CD4-positive, alpha-beta memory T cell (primary cell): ENCODE data around the gene TBC1D14. TPM values are rescaled to one million over a fixed set of nuclear protein-coding genes. Genes with fewer than 3 reads are reported as not detected.

ENCODE experiments used
- CTCF ChIA-PET: fragments of 350-600 bp; sonication (Branson Sonifier 250); formaldehyde crosslinking; loops from one replicate; lab custom pipeline; 2021; ENCODE audit warnings: inconsistent platforms; ENCODE audit not compliant: partially characterized antibody; lab: Charles Lee
- POLR2A ChIA-PET: fragments of 350-600 bp; sonication (Branson Sonifier 250); formaldehyde crosslinking; loops from one replicate; lab custom pipeline; 2021; ENCODE audit not compliant: partially characterized antibody; lab: Charles Lee
- DNase-seq, 5 donors: peaks; one replicate each; pipeline versions ENCODE4 v3.0.0 to v3.0.0-alpha.2; 2020 to 2022; ENCODE audit warnings: mixed read lengths in 1 of 5
- H3K27ac ChIP-seq: one replicate; pipeline ENCODE4 v1.7.0; 2013; ENCODE audit warnings: low read depth, low read length
- H3K27me3 ChIP-seq: 2 replicates; pipeline ENCODE4 v1.7.0; 2013; ENCODE audit warnings: mild to moderate bottlenecking, low read length, moderate library complexity; ENCODE audit not compliant: insufficient read depth
- H3K36me3 ChIP-seq: 2 replicates; pipeline ENCODE4 v1.7.0; 2013; ENCODE audit warnings: mild to moderate bottlenecking, low read length, moderate library complexity; ENCODE audit not compliant: insufficient read depth
- H3K4me1 ChIP-seq: 2 replicates; pipeline ENCODE4 v1.7.0; 2013; ENCODE audit warnings: mild to moderate bottlenecking, low read length, moderate library complexity; ENCODE audit not compliant: insufficient read depth
- H3K4me3 ChIP-seq, 2 donors: one replicate each; pipeline ENCODE4 v1.7.0; 2013; ENCODE audit warnings: low read length in 2 of 2, mild to moderate bottlenecking in 1 of 2
- H3K9me3 ChIP-seq, 2 donors: one replicate each; pipeline ENCODE4 v1.7.0; 2013; ENCODE audit warnings: low read length in 2 of 2, control low read depth in 1 of 2; ENCODE audit not compliant: control insufficient read depth in 1 of 2
- H3K27ac Mint-ChIP-seq, 7 donors: one replicate each; pipeline ENCODE4 v1.8.0; 2020 to 2021; ENCODE audit warnings: mixed read lengths in 7 of 7, mild to moderate bottlenecking in 6 of 7, inconsistent platforms in 3 of 7, moderate library complexity in 3 of 7
- H3K27me3 Mint-ChIP-seq, 2 donors: one replicate each; pipeline ENCODE4 v1.8.0; 2020 to 2021; ENCODE audit warnings: mixed read lengths in 2 of 2
- H3K36me3 Mint-ChIP-seq, 2 donors: one replicate each; pipeline ENCODE4 v1.8.0; 2020 to 2021; ENCODE audit warnings: mixed read lengths in 2 of 2, inconsistent platforms in 1 of 2, mild to moderate bottlenecking in 1 of 2
- H3K4me1 Mint-ChIP-seq, 4 donors: one replicate each; pipeline ENCODE4 v1.8.0; 2020 to 2021; ENCODE audit warnings: mixed read lengths in 4 of 4, mild to moderate bottlenecking in 1 of 4
- H3K4me3 Mint-ChIP-seq, 8 donors: one replicate each; pipeline ENCODE4 v1.8.0; 2020 to 2021; ENCODE audit warnings: mixed read lengths in 8 of 8, mild to moderate bottlenecking in 7 of 8, moderate library complexity in 6 of 8, inconsistent platforms in 3 of 8
- H3K9me3 Mint-ChIP-seq, 8 donors: one replicate each; pipeline ENCODE4 v1.8.0; 2020 to 2021; ENCODE audit warnings: mixed read lengths in 8 of 8, mild to moderate bottlenecking in 5 of 8, inconsistent platforms in 3 of 8, moderate library complexity in 1 of 8
- intact Hi-C: fragments of 100-400 bp; cut with micrococcal nuclease; formaldehyde crosslinking; loops from one replicate; pipeline ENCODE4 v1.15.1; 2023
- polyA plus RNA-seq, 2 donors: library from polyadenylated mRNA; unstranded; fragments of 300-500 nt; fragmentation: Illumina TruSeq; gene quantifications; one replicate each; pipeline ENCODE4 v1.2.3, GENCODE V29; 2021
- total RNA-seq, 2 experiments: library from RNA; stranded (reverse); gene quantifications; one replicate each; pipeline ENCODE4 v1.2.3, GENCODE V29; 2021

The TBC1D14 gene
- total and polyA plus RNA-seq, 4 experiments from 2014 or later: 40.7 to 80.7 (median 63.0) TPM

DNA sequence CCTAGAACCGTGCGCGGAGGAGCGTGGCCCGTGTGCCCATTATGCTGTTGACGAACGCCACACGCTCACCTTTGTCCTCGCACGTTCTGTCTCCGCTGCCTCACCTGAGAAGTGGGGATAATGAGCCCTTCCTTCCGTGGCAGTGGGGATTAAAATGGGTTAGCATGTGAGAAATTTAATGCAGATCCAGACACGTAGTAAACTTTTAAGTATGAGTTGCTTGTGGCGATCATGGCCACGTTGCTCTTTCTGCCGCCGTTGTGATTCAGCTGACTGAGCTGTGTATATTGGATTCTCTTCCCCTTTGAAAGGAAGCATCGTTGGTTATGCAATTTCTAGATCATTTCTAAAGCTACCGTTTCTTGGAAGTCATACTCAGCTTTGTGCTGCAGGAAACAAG lies 16.5 kb downstream of the TBC1D14 start:
- peaks cover 63 to 86% (median 73%) of the 10 kb centered on the region in 4 donors for H3K4me1 Mint-ChIP-seq
- intact Hi-C loops: no loop called here
- no peak overlapping the region for H3K4me3 ChIP-seq
- CTCF ChIA-PET: interaction anchor here (0.7 to 2.3 kb wide), 9 partner anchors 9 to 33 kb away, joined by 3 to 12 read pairs (median 4); no protein-coding TSS in a partner anchor
- H3K27me3 ChIP-seq: no peaks in the 10 kb centered on the region
- peaks cover 21% of the 10 kb centered on the region for H3K36me3 ChIP-seq
- no peaks in the 10 kb centered on the region for H3K9me3 Mint-ChIP-seq
- H3K4me1 ChIP-seq: peaks cover 58% of the 10 kb centered on the region
- peak overlapping the region; percentile 77 to 92 (median 86) for H3K27ac Mint-ChIP-seq
- peak overlapping the region; percentile 0 for H3K27ac ChIP-seq
- H3K4me3 Mint-ChIP-seq: peak overlapping the region; percentile 65 to 88 (median 82)
- no peak for DNase-seq
- no peaks in the 10 kb centered on the region for H3K9me3 ChIP-seq
- H3K27me3 Mint-ChIP-seq: no peaks in the 10 kb centered on the region
- POLR2A ChIA-PET: interaction anchor here (0.7 to 5.1 kb wide), 11 partner anchors 9 to 208 kb away, joined by 3 to 45 read pairs (median 7); partner anchors contain the start of genes GRPEL1 and TBC1D14
- peaks cover 36 to 43% of the 10 kb centered on the region in 2 donors for H3K36me3 Mint-ChIP-seq

DNA sequence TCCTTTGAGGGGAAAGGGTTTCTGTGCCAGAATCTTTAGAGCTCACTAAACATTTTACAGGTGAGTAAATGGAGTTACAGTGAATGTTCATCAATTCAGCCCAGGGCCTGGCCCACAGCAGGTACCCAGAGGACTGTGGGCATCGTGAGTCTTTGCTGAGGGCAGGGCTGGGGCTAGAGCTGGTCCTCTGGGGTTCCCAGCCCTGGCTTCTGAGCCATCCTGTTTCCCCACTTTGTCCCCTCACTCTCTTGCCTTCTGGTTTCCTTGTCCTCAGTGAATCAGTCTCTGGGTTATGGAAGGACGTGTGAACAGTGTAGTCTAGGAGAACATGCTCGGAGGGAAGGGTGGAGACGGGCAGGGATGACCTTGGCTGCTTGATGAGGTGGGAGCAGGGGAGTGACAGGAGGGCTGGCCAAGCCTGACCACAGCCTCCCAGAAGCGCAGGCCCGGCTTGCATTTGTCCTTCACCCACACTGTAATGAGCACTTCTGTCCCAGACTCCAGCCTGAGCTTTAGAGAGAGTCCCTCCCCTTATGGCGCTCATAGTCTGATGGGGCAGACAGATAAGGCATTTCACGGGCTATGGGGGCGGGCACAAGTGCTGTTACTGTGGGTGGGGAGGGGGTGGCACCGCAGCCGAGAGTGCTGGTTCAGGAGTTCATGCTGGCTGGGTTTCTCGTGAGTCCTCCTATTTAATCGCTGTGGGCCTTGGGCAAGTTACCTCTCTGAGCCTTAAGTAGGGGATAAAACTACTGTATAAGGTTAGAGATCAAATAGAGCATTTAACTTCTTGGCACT lies 17.3 kb downstream of the TBC1D14 start:
- Histone ChIP-seq H3K27ac (peak overlapping the region; percentile 6), H3K4me1 (peaks cover 57% of the 10 kb centered on the region), H3K36me3 (peaks cover 27% of the 10 kb centered on the region), H3K9me3 (no peaks in the 10 kb centered on the region), H3K27me3 (no peaks in the 10 kb centered on the region), H3K4me3 (peak overlapping the region; percentile 31 to 33)
- Mint-ChIP-seq H3K4me1 (peaks cover 68 to 91% (median 77%) of the 10 kb centered on the region in 4 donors), H3K27me3 (no peaks in the 10 kb centered on the region), H3K27ac (peak overlapping the region; percentile 82 to 94 (median 91)), H3K4me3 (peak overlapping the region; percentile 74 to 88 (median 82)), H3K9me3 (no peaks in the 10 kb centered on the region), H3K36me3 (peaks cover 39 to 46% of the 10 kb centered on the region in 2 donors)
- ChIA-PET POLR2A (interaction anchor here (0.6 to 5.1 kb wide), 16 partner anchors 9 to 252 kb away, joined by 3 to 45 read pairs (median 3); partner anchors contain the start of genes GRPEL1 and TBC1D14), CTCF (interaction anchor here (0.7 to 2.3 kb wide), 16 partner anchors 10 to 252 kb away, joined by 3 to 12 read pairs (median 4); no protein-coding TSS in a partner anchor)
- peak; percentile 43 to 86 (median 55) for DNase-seq
- intact Hi-C loops: loop anchor here (1.0 kb wide), 2 partner anchors 9 to 15 kb away; no protein-coding TSS in a partner anchor

DNA sequence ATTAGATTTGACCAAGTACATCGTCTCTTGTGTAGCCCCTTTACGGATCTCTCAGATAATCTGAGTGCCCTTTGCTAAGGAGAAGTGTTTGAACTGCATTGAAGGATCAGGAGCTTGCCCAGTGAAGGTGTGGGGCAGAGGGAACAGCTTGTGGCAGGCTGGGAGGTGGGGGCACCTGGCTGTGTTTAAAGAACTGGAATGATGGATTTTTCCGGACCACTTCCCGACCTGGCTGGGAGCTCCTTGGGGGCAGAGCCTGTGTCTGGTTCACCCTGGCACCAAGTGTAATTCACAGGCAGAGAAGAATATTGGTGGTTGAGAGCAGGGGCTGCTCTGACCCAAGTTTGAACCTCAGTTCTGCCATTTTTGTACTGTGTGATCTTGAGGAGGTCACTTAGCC lies 18.5 kb downstream of the TBC1D14 start:
- Mint-ChIP-seq H3K4me3 (peak overlapping the region in 6 of 8 donors; percentile 9 to 88 (median 84)), H3K9me3 (no peaks in the 10 kb centered on the region), H3K4me1 (peaks cover 60 to 89% (median 73%) of the 10 kb centered on the region in 4 donors), H3K27ac (peak overlapping the region in 4 of 7 donors; percentile 60 to 92 (median 82)), H3K36me3 (peaks cover 41 to 46% of the 10 kb centered on the region in 2 donors), H3K27me3 (no peaks in the 10 kb centered on the region)
- H3K4me1 ChIP-seq: peaks cover 59% of the 10 kb centered on the region
- H3K27me3 ChIP-seq: no peaks in the 10 kb centered on the region
- CTCF ChIA-PET: interaction anchor here (1.0 to 2.0 kb wide), 8 partner anchors 9 to 142 kb away, joined by 3 to 8 read pairs (median 4); no protein-coding TSS in a partner anchor
- POLR2A ChIA-PET: interaction anchor here (0.8 to 5.1 kb wide), 7 partner anchors 10 to 59 kb away, joined by 4 to 45 read pairs (median 21); partner anchors contain the start of gene TBC1D14
- H3K36me3 ChIP-seq: peaks cover 27% of the 10 kb centered on the region
- intact Hi-C loops: no loop called here
- DNase-seq: no peak
- no peaks in the 10 kb centered on the region for H3K9me3 ChIP-seq
- no peak overlapping the region for H3K27ac ChIP-seq
- H3K4me3 ChIP-seq: no peak overlapping the region

- intact Hi-C loops: no loop called here
- Mint-ChIP-seq H3K9me3 (no peaks in the 10 kb centered on the region), H3K27ac (peak overlapping the region in 5 of 7 donors; percentile 13 to 58 (median 38)), H3K4me3 (peak overlapping the region in 4 of 8 donors; percentile 8 to 31 (median 22)), H3K36me3 (peaks cover 37 to 44% of the 10 kb centered on the region in 2 donors), H3K27me3 (no peaks in the 10 kb centered on the region), H3K4me1 (peaks cover 63 to 90% (median 74%) of the 10 kb centered on the region in 4 donors)
- Histone ChIP-seq H3K4me3 (no peak overlapping the region), H3K36me3 (peaks cover 14% of the 10 kb centered on the region), H3K27me3 (no peaks in the 10 kb centered on the region), H3K4me1 (peaks cover 59% of the 10 kb centered on the region), H3K9me3 (no peaks in the 10 kb centered on the region), H3K27ac (no peak overlapping the region)
- DNase-seq: no peak
- POLR2A ChIA-PET: interaction anchor here (0.6 to 5.1 kb wide), 4 partner anchors 12 to 36 kb away, joined by 3 to 45 read pairs (median 36); partner anchors contain the start of gene TBC1D14
- CTCF ChIA-PET: interaction anchor here (0.8 to 1.8 kb wide), 5 partner anchors 11 to 45 kb away, joined by 3 to 6 read pairs (median 4); no protein-coding TSS in a partner anchor
Observed at GRCh38 chr4:6929339-6929811, 19.7 kb downstream of the TBC1D14 start.

DNA sequence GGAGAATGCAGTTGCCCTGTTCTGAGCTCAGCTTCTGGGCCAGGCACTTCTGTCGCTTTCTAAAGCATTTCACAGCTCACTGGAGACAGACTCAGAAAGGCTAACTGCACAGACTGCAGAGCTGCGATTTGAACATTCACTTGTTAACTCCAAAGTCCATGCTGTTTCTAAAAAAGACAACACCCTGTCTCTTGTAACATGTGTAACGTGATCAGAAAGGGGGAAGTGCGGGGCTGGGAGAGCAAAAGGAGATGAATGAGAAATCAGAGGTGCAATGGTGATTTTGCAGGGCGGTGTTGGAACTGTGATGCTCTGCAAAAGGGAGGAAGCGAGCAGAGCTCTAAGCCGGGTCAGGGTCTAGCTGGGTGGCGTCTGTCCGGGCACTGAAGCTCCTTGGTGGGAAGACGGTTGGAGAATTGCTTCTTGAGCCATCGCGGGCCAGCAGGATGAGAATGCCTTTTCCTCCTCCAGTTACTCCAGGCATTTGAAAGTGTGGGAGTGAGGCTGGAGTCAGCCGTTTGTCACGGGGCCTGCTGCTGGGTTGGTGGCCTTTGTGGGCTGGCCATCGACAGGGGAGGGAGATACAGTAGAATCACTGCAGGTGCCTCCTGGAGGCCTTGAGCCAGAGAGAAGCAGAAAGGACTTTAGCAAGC lies 20.3 kb downstream of the TBC1D14 start:
- Mint-ChIP-seq H3K27ac (peak overlapping the region in 3 of 7 donors; percentile 7 to 55 (median 13)), H3K4me1 (peaks cover 62 to 90% (median 72%) of the 10 kb centered on the region in 4 donors), H3K4me3 (peak overlapping the region in 1 of 8 donors; percentile 61), H3K9me3 (no peaks in the 10 kb centered on the region), H3K27me3 (no peaks in the 10 kb centered on the region), H3K36me3 (peaks cover 32 to 40% of the 10 kb centered on the region in 2 donors)
- CTCF ChIA-PET: interaction anchor here (0.8 to 1.8 kb wide), 4 partner anchors 13 to 44 kb away, joined by 3 to 5 read pairs (median 4); no protein-coding TSS in a partner anchor
- peaks cover 64% of the 10 kb centered on the region for H3K4me1 ChIP-seq
- no peak for DNase-seq
- H3K27ac ChIP-seq: no peak overlapping the region
- intact Hi-C loops: no loop called here
- no peaks in the 10 kb centered on the region for H3K27me3 ChIP-seq
- H3K4me3 ChIP-seq: no peak overlapping the region
- peaks cover 10% of the 10 kb centered on the region for H3K36me3 ChIP-seq
- no peaks in the 10 kb centered on the region for H3K9me3 ChIP-seq
- POLR2A ChIA-PET: interaction anchor here (0.6 to 5.1 kb wide), 3 partner anchors 12 to 36 kb away, joined by 3 to 45 read pairs (median 39); no protein-coding TSS in a partner anchor

DNA sequence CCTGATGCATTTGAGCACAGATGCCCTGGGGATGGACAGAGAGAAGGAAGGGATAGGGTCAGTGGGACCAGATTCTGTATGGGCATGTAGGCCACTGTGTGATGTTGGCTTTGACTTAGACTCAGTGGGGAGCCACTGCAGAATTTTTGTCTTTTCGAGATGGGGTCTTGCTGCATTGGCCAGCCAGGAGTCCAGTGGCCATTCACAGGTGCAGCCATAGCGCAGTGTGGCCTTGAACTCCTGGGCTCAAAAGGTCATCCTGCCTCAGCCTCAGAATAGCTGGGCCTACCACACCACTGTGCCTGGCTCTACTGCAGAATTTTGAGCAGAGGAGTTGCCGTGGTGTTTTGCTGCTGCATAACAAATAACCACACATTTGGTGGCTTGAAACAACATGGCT lies 22.8 kb downstream of the TBC1D14 start:
- intact Hi-C loops: no loop called here
- no peaks in the 10 kb centered on the region for H3K27me3 ChIP-seq
- H3K36me3 ChIP-seq: peaks cover 10% of the 10 kb centered on the region
- no peak overlapping the region for H3K4me3 ChIP-seq
- ChIA-PET CTCF (interaction anchor here (0.6 to 1.3 kb wide), 2 partner anchors 15 to 33 kb away, joined by 3 to 5 read pairs; no protein-coding TSS in a partner anchor), POLR2A (interaction anchor here (0.9 to 1.6 kb wide), 2 partner anchors 10 to 14 kb away, joined by 3 to 4 read pairs; no protein-coding TSS in a partner anchor)
- Mint-ChIP-seq H3K4me3 (no peak overlapping the region), H3K27me3 (no peaks in the 10 kb centered on the region), H3K4me1 (peaks cover 50 to 84% (median 62%) of the 10 kb centered on the region in 4 donors), H3K27ac (peak overlapping the region in 3 of 7 donors; percentile 67 to 72 (median 70)), H3K9me3 (peaks cover 0 to 2% (median 0%) of the 10 kb centered on the region in 8 donors), H3K36me3 (peaks cover 19 to 34% of the 10 kb centered on the region in 2 donors)
- no peak for DNase-seq
- H3K27ac ChIP-seq: no peak overlapping the region
- peaks cover 45% of the 10 kb centered on the region for H3K4me1 ChIP-seq
- H3K9me3 ChIP-seq: no peaks in the 10 kb centered on the region
